MCF 10A (cell line): Measurements from ENCODE around the gene CDK11B. TPM values are rescaled to one million over a fixed set of nuclear protein-coding genes. Genes with fewer than 3 reads are reported as not detected.
"Not testable (repeated sequence)": the region's sequence is repeated elsewhere in the genome, so short reads cannot be mapped to it uniquely, and the experiment has no call there.

Source experiments
- BruUV-seq: library from RNA; stranded (reverse); fragments of 400-500 nt; replicated peaks from 2 replicates; lab custom pipeline; 2021; lab: Mats Ljungman, UMichigan
- CTCF ChIA-PET: fragments of 300-600 bp; sonication (Branson Sonifier 250); formaldehyde crosslinking; extraction: SDS; loops from one replicate; lab custom pipeline; 2021; ENCODE audit warnings: antibody characterized with exemption, inconsistent platforms; lab: Yijun Ruan, JAX
- POLR2A ChIA-PET: fragments of 300-600, 350-650 bp; sonication (Branson Sonifier 250); formaldehyde crosslinking; extraction: SDS; loops from one replicate; lab custom pipeline; 2020; ENCODE audit warnings: antibody characterized with exemption, inconsistent platforms; lab: Yijun Ruan, JAX
- DNase-seq: peaks from one replicate; pipeline ENCODE4 v3.0.0-alpha.2; 2018; ENCODE audit not compliant: unreplicated experiment
- H3K27ac Mint-ChIP-seq: one replicate; pipeline ENCODE4 v1.8.0; 2022; ENCODE audit warnings: mild to moderate bottlenecking, low read depth, mixed read lengths; ENCODE audit not compliant: unreplicated experiment
- H3K27me3 Mint-ChIP-seq: one replicate; pipeline ENCODE4 v1.8.0; 2022; ENCODE audit warnings: mixed read lengths; ENCODE audit not compliant: insufficient read depth, unreplicated experiment
- H3K36me3 Mint-ChIP-seq: one replicate; pipeline ENCODE4 v1.8.0; 2022; ENCODE audit warnings: mild to moderate bottlenecking, moderate library complexity, mixed read lengths; ENCODE audit not compliant: insufficient read depth, unreplicated experiment
- H3K4me1 Mint-ChIP-seq: one replicate; pipeline ENCODE4 v1.8.0; 2022; ENCODE audit warnings: mixed read lengths; ENCODE audit not compliant: insufficient read depth, unreplicated experiment
- H3K4me3 Mint-ChIP-seq: one replicate; pipeline ENCODE4 v1.8.0; 2022; ENCODE audit warnings: mild to moderate bottlenecking, moderate library complexity, mixed read lengths; ENCODE audit not compliant: unreplicated experiment
- H3K9me3 Mint-ChIP-seq: one replicate; pipeline ENCODE4 v1.8.0; 2022; ENCODE audit warnings: mixed read lengths; ENCODE audit not compliant: unreplicated experiment
- intact Hi-C: fragments of 100-400 bp; cut with micrococcal nuclease; formaldehyde crosslinking; loops from 2 replicates; pipeline ENCODE4 v1.14.1; 2022
- total RNA-seq: library from RNA; stranded (reverse); gene quantifications from 2 replicates; pipeline ENCODE4 v1.2.3, GENCODE V29; 2022

CDK11B gene
- total RNA-seq, 1 experiment from 2014 or later = 32.0 TPM

DNA sequence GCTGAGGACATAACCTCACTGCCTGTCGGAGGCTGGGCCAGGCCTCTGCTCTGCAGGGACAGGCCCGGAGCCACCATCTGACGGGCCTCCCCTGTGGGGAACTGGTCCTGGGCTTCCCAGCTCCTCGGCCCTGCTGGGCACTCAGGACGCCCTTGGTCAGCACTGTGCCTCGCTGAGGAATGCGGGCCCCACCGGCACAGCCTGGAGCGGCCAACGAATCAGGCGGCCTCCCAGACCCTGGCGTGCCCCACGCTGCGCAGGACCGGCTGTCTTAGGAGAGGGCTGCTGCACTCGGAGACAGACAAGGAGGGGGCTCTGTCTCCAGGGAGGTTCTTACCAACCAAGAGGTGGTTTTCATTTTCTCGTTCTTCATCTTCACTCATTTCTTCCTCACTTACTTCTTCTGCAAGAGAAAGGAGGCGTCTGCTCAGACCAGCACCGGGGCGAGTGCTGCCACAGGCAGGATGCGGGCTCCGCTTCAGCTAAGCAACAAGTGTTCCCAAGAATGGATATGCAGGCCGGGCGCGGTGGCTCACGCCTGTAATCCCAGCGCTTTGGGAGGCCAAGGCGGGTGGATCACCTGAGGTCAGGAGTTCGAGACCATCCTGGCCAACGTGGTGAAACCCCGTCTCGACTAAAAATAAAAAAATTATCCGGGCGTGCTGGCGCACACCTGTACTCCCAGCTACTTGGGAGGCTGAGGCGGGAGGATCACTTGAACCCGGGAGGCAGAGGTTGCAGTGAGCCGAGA lies 17.9 kb downstream of the CDK11B start:
- H3K4me1 Mint-ChIP-seq, intact Hi-C loops, H3K4me3 Mint-ChIP-seq, BruUV-seq, H3K9me3 Mint-ChIP-seq, H3K27me3 Mint-ChIP-seq, H3K36me3 Mint-ChIP-seq, POLR2A ChIA-PET, DNase-seq, H3K27ac Mint-ChIP-seq: not testable (repeated sequence)
- CTCF ChIA-PET = interaction anchor here (0.6 kb wide), 1 partner anchor 39 kb away, joined by 3 read pairs; no protein-coding TSS in a partner anchor

DNA sequence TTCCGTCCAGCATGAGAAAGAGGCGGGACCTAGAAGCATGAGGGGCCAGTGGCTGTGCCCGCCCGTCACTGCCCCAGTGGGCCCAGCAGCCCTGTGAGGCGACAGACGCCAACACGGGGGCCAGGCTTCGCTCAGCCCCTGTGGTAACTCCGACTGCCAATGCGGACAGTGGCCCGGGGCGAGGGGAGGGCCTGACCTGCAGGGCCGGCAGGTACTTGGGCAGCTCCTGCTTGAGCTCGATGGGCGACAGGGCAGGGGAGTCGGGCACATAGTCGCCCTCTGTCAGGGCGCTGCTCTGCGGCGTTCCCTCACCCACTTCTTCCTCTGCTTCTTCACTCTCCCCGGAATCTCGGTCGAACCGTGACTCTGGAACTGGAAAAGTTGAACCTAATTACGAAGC lies 18.7 kb downstream of the CDK11B start:
- intact Hi-C loops, H3K9me3 Mint-ChIP-seq, H3K27ac Mint-ChIP-seq, H3K4me1 Mint-ChIP-seq, H3K27me3 Mint-ChIP-seq, POLR2A ChIA-PET, H3K36me3 Mint-ChIP-seq, H3K4me3 Mint-ChIP-seq, DNase-seq, BruUV-seq, CTCF ChIA-PET: not testable (repeated sequence)

DNA sequence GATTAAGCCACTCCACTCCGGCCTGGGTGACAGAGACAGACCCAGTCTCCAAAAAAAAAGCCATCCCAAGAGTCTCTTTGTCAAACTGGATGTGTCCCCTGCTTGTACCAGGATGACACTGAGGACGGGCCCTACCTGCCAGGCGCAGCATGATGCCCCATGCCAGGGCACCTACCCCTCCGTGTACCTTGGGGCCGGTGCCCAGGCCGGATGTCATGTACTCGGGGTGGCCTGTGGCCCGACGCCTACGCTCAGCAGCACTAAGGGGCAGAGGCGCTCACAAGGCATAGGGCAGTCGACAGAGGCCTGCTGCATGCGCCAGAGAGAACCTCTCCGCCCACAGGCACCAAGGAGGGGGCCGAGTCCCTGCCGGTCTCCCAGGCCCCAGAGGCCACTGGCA lies 19.4 kb downstream of the CDK11B start:
- intact Hi-C loops, CTCF ChIA-PET, H3K9me3 Mint-ChIP-seq, H3K36me3 Mint-ChIP-seq, POLR2A ChIA-PET, DNase-seq, BruUV-seq, H3K27ac Mint-ChIP-seq, H3K27me3 Mint-ChIP-seq, H3K4me3 Mint-ChIP-seq, H3K4me1 Mint-ChIP-seq: not testable (repeated sequence)

DNA sequence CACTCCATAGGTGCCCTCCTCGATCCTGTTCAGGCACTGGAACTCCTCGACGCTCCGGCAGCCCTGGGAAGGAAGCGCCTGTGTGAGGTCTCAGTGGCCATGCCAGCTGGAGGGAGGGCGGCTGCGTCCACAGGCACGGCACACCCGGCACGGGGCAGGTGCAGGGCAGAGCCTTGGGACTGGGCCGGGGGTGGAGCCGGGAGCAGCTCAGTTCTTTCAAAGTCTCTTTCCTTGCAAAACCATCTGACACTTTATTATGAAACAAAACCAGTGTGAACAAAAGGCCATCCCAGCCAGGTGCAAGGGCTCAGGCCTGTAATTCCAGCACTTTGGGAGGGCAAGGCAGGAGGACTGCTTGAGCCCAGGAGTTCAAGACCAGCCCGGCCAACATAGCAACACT lies 20.3 kb downstream of the CDK11B start:
- BruUV-seq, H3K4me3 Mint-ChIP-seq, H3K27me3 Mint-ChIP-seq, H3K4me1 Mint-ChIP-seq, H3K9me3 Mint-ChIP-seq, DNase-seq, intact Hi-C loops, H3K36me3 Mint-ChIP-seq, H3K27ac Mint-ChIP-seq, POLR2A ChIA-PET, CTCF ChIA-PET: not testable (repeated sequence)

DNA sequence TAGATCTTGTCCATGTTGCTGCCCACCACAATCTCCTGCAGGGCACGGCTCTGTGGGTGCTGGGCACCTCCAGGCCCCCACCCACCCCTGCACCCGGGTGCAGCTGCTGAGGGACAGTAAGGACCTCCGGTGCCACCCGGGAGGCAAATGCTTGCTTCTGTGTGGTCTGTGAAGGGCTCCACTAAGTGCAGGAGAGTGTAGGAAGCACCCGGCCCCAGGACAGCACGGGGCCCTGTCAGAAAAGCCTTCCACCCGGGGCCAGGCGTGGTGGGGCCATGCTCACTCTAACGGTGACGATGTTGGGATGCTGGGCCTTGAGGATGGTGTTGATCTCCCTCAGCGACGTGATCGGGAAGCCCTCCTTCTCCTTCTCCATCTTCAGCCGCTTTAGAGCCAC lies 21.3 kb downstream of the CDK11B start:
- H3K27ac Mint-ChIP-seq, H3K36me3 Mint-ChIP-seq, CTCF ChIA-PET, H3K4me3 Mint-ChIP-seq, H3K4me1 Mint-ChIP-seq, H3K9me3 Mint-ChIP-seq, intact Hi-C loops, POLR2A ChIA-PET, H3K27me3 Mint-ChIP-seq, BruUV-seq, DNase-seq: not testable (repeated sequence)

DNA sequence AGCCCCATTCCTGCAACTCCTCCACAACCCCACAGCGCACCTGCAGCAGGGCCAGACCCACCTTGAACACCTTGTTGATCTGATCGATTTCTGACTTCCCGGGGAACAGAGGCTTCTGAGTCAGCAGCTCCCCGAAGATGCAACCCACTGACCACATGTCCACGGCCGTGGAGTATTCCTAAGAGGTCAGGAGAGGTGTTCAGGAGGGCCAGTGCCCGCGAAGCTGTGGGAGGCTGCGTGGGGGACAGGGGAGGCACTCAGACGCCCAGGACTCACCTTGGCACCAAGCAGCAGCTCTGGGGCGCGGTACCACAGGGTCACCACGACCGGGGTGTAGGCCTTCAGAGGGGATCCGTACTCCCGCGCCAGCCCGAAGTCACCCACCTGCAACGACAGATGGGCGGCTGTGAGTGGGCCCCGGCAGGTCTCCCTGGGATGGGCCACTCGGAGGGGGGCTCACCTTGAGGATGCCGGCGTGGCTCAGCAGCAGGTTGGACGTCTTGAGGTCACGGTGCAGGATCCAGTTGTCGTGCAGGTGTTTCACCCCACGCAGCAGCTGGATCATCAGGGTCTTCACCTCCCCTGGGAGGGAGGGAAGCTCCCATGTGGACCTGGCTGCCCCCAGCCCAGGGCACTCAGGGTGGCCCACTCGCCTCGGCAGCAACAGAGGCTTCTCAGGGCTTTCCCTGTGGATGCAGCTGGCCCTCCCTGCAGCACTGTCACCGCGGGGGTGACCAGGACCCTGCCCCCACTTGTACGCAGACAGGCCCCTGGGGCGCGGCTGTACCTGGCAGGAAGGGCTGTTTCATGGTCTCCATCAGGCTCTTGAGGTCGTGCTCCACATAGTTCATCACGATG lies 22.0 kb downstream of the CDK11B start:
- POLR2A ChIA-PET, H3K36me3 Mint-ChIP-seq, H3K4me1 Mint-ChIP-seq, DNase-seq, CTCF ChIA-PET, BruUV-seq, H3K4me3 Mint-ChIP-seq, H3K27me3 Mint-ChIP-seq, H3K9me3 Mint-ChIP-seq, H3K27ac Mint-ChIP-seq, intact Hi-C loops: not testable (repeated sequence)

DNA sequence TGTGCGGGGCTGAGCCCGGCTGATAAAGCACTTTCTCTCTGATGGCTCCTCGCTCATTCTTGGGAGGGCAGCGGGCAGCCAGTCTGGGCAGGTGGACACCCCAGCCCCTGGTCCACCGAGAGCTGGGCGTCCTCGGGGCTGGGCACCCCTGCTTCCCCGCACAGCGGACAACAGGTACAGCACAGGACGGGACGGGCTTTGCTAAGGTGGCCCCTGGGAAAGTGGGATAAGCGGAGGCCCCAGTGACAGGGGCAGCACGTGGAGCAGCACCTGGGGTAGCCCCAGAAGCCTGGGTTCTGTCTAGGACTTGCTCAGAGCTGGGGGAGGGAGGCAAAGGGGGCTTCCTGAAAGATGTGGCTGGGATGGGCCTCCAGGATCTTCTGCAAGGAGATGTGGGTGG lies 24.2 kb downstream of the CDK11B start:
- CTCF ChIA-PET, H3K4me1 Mint-ChIP-seq, H3K36me3 Mint-ChIP-seq, BruUV-seq, H3K27ac Mint-ChIP-seq, POLR2A ChIA-PET, H3K27me3 Mint-ChIP-seq, intact Hi-C loops, H3K9me3 Mint-ChIP-seq, H3K4me3 Mint-ChIP-seq, DNase-seq: not testable (repeated sequence)

DNA sequence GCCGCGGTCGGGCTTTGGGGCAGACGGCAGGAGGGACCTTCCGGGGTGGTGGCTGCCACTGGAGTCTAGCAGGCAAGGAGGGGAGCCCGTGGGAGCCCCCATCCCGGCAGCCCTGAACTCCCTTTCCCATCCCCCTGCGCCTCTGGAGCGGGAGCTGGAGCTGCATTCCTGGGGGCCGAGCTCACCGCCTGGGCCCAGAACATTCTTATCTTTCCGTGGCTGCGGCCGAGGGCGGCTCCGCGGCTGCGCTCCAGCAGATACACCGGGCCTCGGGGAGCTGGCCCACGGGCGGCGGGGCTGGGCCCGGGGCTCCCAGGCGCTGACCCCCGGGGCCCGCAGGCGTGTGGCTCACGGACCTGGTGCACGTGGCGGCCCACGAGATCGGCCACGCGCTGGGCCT lies 25.4 kb downstream of the CDK11B start:
- H3K9me3 Mint-ChIP-seq, CTCF ChIA-PET, H3K36me3 Mint-ChIP-seq, BruUV-seq, intact Hi-C loops, DNase-seq, H3K27me3 Mint-ChIP-seq, H3K4me1 Mint-ChIP-seq, POLR2A ChIA-PET, H3K4me3 Mint-ChIP-seq, H3K27ac Mint-ChIP-seq: not testable (repeated sequence)
